ENCODE results near the gene PROX1.

Gene PROX1

GRCh38 chr1:213993929-213994328 is 6.2 kb downstream of the PROX1 start:
- TF ChIP-seq ARNTL (CRISPR knock-in tag; IDR thresholded peaks at IDR 0.05; ENCODE audit: borderline replicate concordance, low read depth) (no peak), ZNF565 (CRISPR knock-in tag; conservative IDR thresholded peaks at IDR 0.05; ENCODE audit: low read depth) (no peak), TOX (CRISPR knock-in tag; IDR thresholded peaks at IDR 0.05; ENCODE audit: borderline replicate concordance) (no peak), BACH2 (CRISPR knock-in tag; IDR thresholded peaks at IDR 0.05; ENCODE audit: borderline replicate concordance) (no peak), ZFP3 (CRISPR knock-in tag; IDR thresholded peaks at IDR 0.05) (no peak), GLIS3 (CRISPR knock-in tag; IDR thresholded peaks at IDR 0.05) (no peak), CSDC2 (CRISPR knock-in tag; IDR thresholded peaks at IDR 0.05) (no peak), ISL1 (CRISPR knock-in tag; IDR thresholded peaks at IDR 0.05) (no peak), TSHZ2 (CRISPR knock-in tag; IDR thresholded peaks at IDR 0.05) (no peak), CSRNP3 (CRISPR knock-in tag; IDR thresholded peaks at IDR 0.05) (no peak), RARB (CRISPR knock-in tag; IDR thresholded peaks at IDR 0.05) (no peak), ZFP30 (CRISPR knock-in tag; IDR thresholded peaks at IDR 0.05) (no peak), ZC3H10 (CRISPR knock-in tag; IDR thresholded peaks at IDR 0.05) (no peak), SNAI2 (CRISPR knock-in tag; IDR thresholded peaks at IDR 0.05) (no peak), OSR1 (CRISPR knock-in tag; IDR thresholded peaks at IDR 0.05) (no peak)
- TF ChIP-seq, protein P1, sequence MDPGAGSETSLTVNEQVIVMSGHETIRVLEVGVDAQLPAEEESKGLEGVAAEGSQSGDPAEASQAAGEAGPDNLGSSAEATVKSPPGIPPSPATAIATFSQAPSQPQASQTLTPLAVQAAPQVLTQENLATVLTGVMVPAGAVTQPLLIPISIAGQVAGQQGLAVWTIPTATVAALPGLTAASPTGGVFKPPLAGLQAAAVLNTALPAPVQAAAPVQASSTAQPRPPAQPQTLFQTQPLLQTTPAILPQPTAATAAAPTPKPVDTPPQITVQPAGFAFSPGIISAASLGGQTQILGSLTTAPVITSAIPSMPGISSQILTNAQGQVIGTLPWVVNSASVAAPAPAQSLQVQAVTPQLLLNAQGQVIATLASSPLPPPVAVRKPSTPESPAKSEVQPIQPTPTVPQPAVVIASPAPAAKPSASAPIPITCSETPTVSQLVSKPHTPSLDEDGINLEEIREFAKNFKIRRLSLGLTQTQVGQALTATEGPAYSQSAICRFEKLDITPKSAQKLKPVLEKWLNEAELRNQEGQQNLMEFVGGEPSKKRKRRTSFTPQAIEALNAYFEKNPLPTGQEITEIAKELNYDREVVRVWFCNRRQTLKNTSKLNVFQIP (CRISPR knock-in tag; IDR thresholded peaks at IDR 0.05; ENCODE audit: borderline replicate concordance, low read depth) = no peak
- TF ChIP-seq, protein P2, sequence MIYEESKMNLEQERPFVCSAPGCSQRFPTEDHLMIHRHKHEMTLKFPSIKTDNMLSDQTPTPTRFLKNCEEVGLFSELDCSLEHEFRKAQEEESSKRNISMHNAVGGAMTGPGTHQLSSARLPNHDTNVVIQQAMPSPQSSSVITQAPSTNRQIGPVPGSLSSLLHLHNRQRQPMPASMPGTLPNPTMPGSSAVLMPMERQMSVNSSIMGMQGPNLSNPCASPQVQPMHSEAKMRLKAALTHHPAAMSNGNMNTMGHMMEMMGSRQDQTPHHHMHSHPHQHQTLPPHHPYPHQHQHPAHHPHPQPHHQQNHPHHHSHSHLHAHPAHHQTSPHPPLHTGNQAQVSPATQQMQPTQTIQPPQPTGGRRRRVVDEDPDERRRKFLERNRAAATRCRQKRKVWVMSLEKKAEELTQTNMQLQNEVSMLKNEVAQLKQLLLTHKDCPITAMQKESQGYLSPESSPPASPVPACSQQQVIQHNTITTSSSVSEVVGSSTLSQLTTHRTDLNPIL (CRISPR knock-in tag; IDR thresholded peaks at IDR 0.05; ENCODE audit: low read depth) = no peak
- no peak for ATAC-seq

GRCh38 chr1:213994888-213995287 is 7.1 kb downstream of the PROX1 start:
- ATAC-seq = no peak
- TF ChIP-seq CSRNP3 (CRISPR knock-in tag; IDR thresholded peaks at IDR 0.05) (no peak), GLIS3 (CRISPR knock-in tag; IDR thresholded peaks at IDR 0.05) (no peak), ZFP30 (CRISPR knock-in tag; IDR thresholded peaks at IDR 0.05) (no peak), ARNTL (CRISPR knock-in tag; IDR thresholded peaks at IDR 0.05; ENCODE audit: borderline replicate concordance, low read depth) (no peak), TSHZ2 (CRISPR knock-in tag; IDR thresholded peaks at IDR 0.05) (no peak), ZNF70 (CRISPR knock-in tag; IDR thresholded peaks at IDR 0.05) (no peak), ZFP3 (CRISPR knock-in tag; IDR thresholded peaks at IDR 0.05) (no peak), ZNF8 (CRISPR knock-in tag; IDR thresholded peaks at IDR 0.05) (no peak), RARB (CRISPR knock-in tag; IDR thresholded peaks at IDR 0.05) (no peak), SNAI2 (CRISPR knock-in tag; IDR thresholded peaks at IDR 0.05) (no peak), ISL1 (CRISPR knock-in tag; IDR thresholded peaks at IDR 0.05) (no peak), ZNF565 (CRISPR knock-in tag; conservative IDR thresholded peaks at IDR 0.05; ENCODE audit: low read depth) (no peak)
- TF ChIP-seq, protein P2 (CRISPR knock-in tag; IDR thresholded peaks at IDR 0.05; ENCODE audit: low read depth) = no peak
